ENCODE results near the gene FRYL. TPM values are rescaled to one million over a fixed set of nuclear protein-coding genes. Genes with fewer than 3 reads are reported as not detected.

The FRYL gene
- polyA plus RNA-seq, 6 donors from 2014 or later, result 24.4 to 49.5 (median 37.9) TPM

GRCh38 chr4:48680848-48681568, 99.1 kb downstream of the FRYL start:
- Mint-ChIP-seq H3K27me3 (no peaks in the 10 kb centered on the region), H3K27ac (peak overlapping the region in 1 of 6 donors; percentile 53), H3K36me3 (peaks cover 0 to 5% of the 10 kb centered on the region in 2 donors), H3K4me1 (peaks cover 20 to 33% (median 31%) of the 10 kb centered on the region in 3 donors), H3K9me3 (peaks cover 0 to 2% (median 0%) of the 10 kb centered on the region in 7 donors), H3K4me3 (no peak overlapping the region)
- DNase-seq (no peak), ATAC-seq (ENCODE audit: low read depth in 2 of 2) (no peak)

DNA sequence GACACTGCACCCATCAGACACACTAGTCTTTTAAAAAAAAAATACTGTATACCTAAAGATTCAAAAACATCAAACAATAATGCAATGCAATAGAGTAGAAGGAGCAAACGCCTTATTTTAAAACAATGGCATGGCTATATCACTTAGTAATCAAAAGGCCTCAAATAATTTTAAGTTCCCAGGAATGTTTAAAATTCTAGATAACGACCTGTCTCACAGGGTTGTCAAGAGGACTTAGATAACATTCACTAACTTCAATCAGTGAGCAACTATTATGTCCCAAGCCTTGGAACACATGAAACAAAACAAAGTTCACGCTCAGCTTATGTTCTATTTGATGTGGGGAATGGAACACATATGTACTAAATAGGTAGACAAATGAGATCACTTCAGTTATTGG, 106.5 kb downstream of the FRYL start:
- H3K27ac Mint-ChIP-seq, result no peak overlapping the region

GRCh38 chr4:48670587-48670986, 109.5 kb downstream of the FRYL start:
- H3K4me1 Mint-ChIP-seq, result peaks cover 18 to 36% (median 24%) of the 10 kb centered on the region in 3 donors
- DNase-seq (no peak), ATAC-seq (ENCODE audit: low read depth in 2 of 2) (no peak)
- peaks cover 0 to 4% of the 10 kb centered on the region in 2 donors for H3K36me3 Mint-ChIP-seq
- H3K27ac Mint-ChIP-seq, result no peak overlapping the region
- H3K9me3 Mint-ChIP-seq, result peaks cover 0 to 5% (median 0%) of the 10 kb centered on the region in 7 donors
- H3K27me3 Mint-ChIP-seq, result no peaks in the 10 kb centered on the region
- peak overlapping the region in 1 of 8 donors; percentile 51 for H3K4me3 Mint-ChIP-seq

More for the DNA sequence above, 106.5 kb downstream of the FRYL start:
- DNase-seq, result no peak
- Mint-ChIP-seq H3K27me3 (no peaks in the 10 kb centered on the region), H3K4me1 (peaks cover 9 to 24% (median 20%) of the 10 kb centered on the region in 3 donors), H3K9me3 (peaks cover 0 to 5% (median 0%) of the 10 kb centered on the region in 7 donors), H3K4me3 (no peak overlapping the region), H3K36me3 (peaks cover 0 to 4% of the 10 kb centered on the region in 2 donors)
- ATAC-seq (ENCODE audit: low read depth in 2 of 2), result no peak

GRCh38 chr4:48669086-48669485, 111.0 kb downstream of the FRYL start:
- ATAC-seq (ENCODE audit: low read depth in 2 of 2) (no peak), DNase-seq (no peak)
- H3K9me3 Mint-ChIP-seq, result peaks cover 0 to 5% (median 3%) of the 10 kb centered on the region in 7 donors
- peaks cover 0 to 2% of the 10 kb centered on the region in 2 donors for H3K36me3 Mint-ChIP-seq
- no peak overlapping the region for H3K4me3 Mint-ChIP-seq
- H3K27me3 Mint-ChIP-seq, result no peaks in the 10 kb centered on the region
- peaks cover 18 to 34% (median 24%) of the 10 kb centered on the region in 3 donors for H3K4me1 Mint-ChIP-seq
- H3K27ac Mint-ChIP-seq, result no peak overlapping the region

DNA sequence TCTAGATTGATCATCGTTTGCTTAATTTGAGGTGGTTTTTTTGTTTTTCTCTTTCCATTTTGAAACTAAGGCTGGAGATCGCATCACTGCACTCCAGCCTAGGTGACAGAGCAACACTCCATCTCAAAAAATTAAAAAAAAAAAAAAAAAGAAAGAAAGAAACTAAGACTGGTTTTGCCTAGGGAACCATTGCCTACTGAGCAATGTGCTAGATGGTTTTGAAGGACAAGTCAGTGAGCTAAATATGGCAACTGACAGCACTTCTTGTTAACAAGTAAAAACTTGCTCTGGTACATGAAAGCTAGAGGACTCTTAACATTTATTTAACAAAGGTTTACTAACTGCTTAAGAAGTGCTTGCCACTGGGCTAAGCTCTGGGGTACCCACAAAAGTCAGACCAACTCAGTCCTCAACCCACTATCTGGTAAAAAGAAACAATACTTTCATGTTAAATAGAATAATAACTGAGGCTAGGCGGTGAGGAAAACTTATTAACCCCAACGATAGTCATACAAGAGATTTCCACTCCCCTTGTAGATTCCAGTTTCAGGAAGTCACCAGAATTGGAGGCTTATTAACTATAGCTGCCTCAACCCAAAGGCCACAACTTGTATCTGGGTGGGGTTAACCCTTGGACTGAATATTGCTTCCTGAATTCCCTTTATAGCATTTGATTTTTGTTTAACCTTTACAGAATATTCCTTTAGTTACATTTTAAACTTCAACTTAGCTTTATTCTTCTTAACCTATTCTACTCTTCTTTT, 111.6 kb downstream of the FRYL start:
- no peaks in the 10 kb centered on the region for H3K27me3 Mint-ChIP-seq
- H3K27ac Mint-ChIP-seq, result peak overlapping the region in 1 of 6 donors; percentile 44
- H3K4me1 Mint-ChIP-seq, result peaks cover 20 to 34% (median 24%) of the 10 kb centered on the region in 3 donors
- H3K4me3 Mint-ChIP-seq, result no peak overlapping the region
- ATAC-seq (ENCODE audit: low read depth in 2 of 2), result no peak
- H3K9me3 Mint-ChIP-seq, result peaks cover 2 to 10% (median 5%) of the 10 kb centered on the region in 7 donors
- DNase-seq, result no peak
- peaks cover 0 to 8% of the 10 kb centered on the region in 2 donors for H3K36me3 Mint-ChIP-seq

GRCh38 chr4:48667148-48667547, 112.9 kb downstream of the FRYL start:
- Mint-ChIP-seq H3K4me1 (peaks cover 16 to 26% (median 18%) of the 10 kb centered on the region in 3 donors), H3K9me3 (peaks cover 5 to 14% (median 8%) of the 10 kb centered on the region in 7 donors), H3K27me3 (no peaks in the 10 kb centered on the region), H3K4me3 (peak overlapping the region in 1 of 8 donors; percentile 6), H3K36me3 (peaks cover under 1 to 8% of the 10 kb centered on the region in 2 donors), H3K27ac (peak overlapping the region in 2 of 6 donors; percentile 64 to 72)
- ATAC-seq (ENCODE audit: low read depth in 2 of 2) (no peak), DNase-seq (no peak)

DNA sequence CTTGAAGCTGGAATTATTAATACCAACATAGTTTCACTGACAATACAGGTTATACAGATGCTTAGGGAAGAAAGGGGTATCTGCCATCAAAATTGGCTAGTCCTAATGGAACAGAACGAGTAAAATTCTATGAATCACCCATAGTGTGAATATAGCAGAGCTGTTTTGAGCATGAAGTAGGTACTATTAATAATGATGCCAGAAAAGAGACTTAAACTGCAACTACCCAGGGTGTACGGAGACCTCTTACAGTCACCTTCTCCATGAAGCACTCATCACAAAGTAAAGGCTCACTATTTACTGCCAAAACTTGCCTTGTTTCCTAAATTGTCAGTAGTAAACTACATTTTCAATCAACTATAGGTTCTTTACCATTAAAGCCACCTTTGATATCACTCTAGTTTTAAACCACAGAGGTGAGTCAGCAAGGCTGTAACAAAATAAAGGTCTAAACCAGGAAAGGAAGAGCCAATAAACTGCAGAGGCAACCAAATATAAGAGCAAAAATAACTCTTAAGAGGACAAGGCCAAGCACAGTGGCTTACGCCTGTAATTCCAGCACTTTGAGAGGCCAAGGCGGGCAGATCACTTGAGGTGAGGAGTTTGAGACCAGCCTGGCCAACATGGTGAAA, 114.4 kb downstream of the FRYL start:
- H3K9me3 Mint-ChIP-seq, result peaks cover 3 to 18% (median 13%) of the 10 kb centered on the region in 7 donors
- no peaks in the 10 kb centered on the region for H3K27me3 Mint-ChIP-seq
- H3K4me3 Mint-ChIP-seq, result no peak overlapping the region
- peaks cover 9 to 19% of the 10 kb centered on the region in 2 donors for H3K36me3 Mint-ChIP-seq
- ATAC-seq (ENCODE audit: low read depth in 2 of 2) (no peak), DNase-seq (no peak)
- peak overlapping the region in 1 of 6 donors; percentile 32 for H3K27ac Mint-ChIP-seq
- H3K4me1 Mint-ChIP-seq, result peaks cover 18 to 33% (median 25%) of the 10 kb centered on the region in 3 donors

DNA sequence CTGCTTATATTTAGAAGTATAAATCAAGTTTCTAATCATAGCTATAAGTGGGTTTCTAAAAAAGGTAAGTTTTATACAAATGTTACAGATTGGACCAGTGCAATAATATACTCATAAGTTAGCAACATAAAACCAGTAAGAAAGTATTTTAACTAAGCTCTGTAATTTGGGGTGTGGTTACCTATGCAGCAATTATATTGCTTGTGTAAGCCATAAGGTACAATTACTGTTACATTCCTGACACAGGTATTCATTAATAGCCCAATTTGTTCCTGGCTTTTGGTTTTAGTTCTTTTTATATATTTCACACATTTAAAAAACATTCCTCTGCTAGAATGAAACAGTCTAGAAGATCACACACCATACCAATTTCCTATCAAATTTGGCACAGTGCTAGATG, 115.1 kb downstream of the FRYL start:
- DNase-seq (no peak), ATAC-seq (ENCODE audit: low read depth in 2 of 2) (no peak)
- peaks cover 9 to 19% of the 10 kb centered on the region in 2 donors for H3K36me3 Mint-ChIP-seq
- H3K27me3 Mint-ChIP-seq, result no peaks in the 10 kb centered on the region
- no peak overlapping the region for H3K4me3 Mint-ChIP-seq
- H3K27ac Mint-ChIP-seq, result no peak overlapping the region
- H3K4me1 Mint-ChIP-seq, result peaks cover 19 to 36% (median 32%) of the 10 kb centered on the region in 3 donors
- H3K9me3 Mint-ChIP-seq, result peaks cover 0 to 18% (median 13%) of the 10 kb centered on the region in 7 donors

DNA sequence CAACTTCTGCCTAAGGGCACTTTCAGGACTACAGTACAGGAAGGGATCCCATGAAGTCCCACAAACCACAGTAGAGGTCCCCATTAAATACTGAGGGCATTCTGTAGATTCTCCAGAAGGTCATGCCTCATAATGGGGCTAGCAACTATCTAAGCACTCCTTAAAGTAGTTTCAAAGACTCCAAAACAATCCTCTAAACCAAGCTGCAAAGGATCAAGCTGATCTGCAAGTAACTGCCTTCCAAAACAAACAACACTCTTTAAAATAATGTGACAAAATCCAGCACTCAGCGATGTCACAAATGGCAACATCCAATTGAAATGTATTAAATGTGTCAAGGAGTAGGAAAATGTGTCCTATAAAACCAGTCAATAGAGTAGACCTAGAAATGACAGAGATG, 118.7 kb downstream of the FRYL start:
- peaks cover 21 to 27% (median 25%) of the 10 kb centered on the region in 3 donors for H3K4me1 Mint-ChIP-seq
- no peaks in the 10 kb centered on the region for H3K27me3 Mint-ChIP-seq
- H3K27ac Mint-ChIP-seq, result peak overlapping the region in 2 of 6 donors; percentile 58 to 69
- H3K36me3 Mint-ChIP-seq, result peaks cover 16 to 19% of the 10 kb centered on the region in 2 donors
- H3K9me3 Mint-ChIP-seq, result peaks cover 0 to 18% (median 13%) of the 10 kb centered on the region in 7 donors
- DNase-seq (no peak), ATAC-seq (ENCODE audit: low read depth in 2 of 2) (no peak)
- no peak overlapping the region for H3K4me3 Mint-ChIP-seq

GRCh38 chr4:48660347-48660746, 119.7 kb downstream of the FRYL start:
- Mint-ChIP-seq H3K4me1 (peaks cover 21 to 25% (median 21%) of the 10 kb centered on the region in 3 donors), H3K27me3 (no peaks in the 10 kb centered on the region), H3K9me3 (peaks cover 0 to 18% (median 13%) of the 10 kb centered on the region in 7 donors), H3K27ac (no peak overlapping the region), H3K36me3 (peaks cover 16 to 19% of the 10 kb centered on the region in 2 donors), H3K4me3 (no peak overlapping the region)
- no peak for DNase-seq
- ATAC-seq (ENCODE audit: low read depth in 2 of 2), result no peak

- H3K27me3 Mint-ChIP-seq, result no peaks in the 10 kb centered on the region
- peaks cover 0 to 2% (median 0%) of the 10 kb centered on the region in 7 donors for H3K9me3 Mint-ChIP-seq
- H3K36me3 Mint-ChIP-seq, result peaks cover 4 to 12% of the 10 kb centered on the region in 2 donors
- no peak overlapping the region for H3K4me3 Mint-ChIP-seq
- DNase-seq (no peak), ATAC-seq (ENCODE audit: low read depth in 2 of 2) (no peak)
- H3K4me1 Mint-ChIP-seq, result peaks cover 16 to 35% (median 17%) of the 10 kb centered on the region in 3 donors
- peak overlapping the region in 2 of 6 donors; percentile 40 to 68 for H3K27ac Mint-ChIP-seq
Measured at GRCh38 chr4:48654015-48654664, 125.9 kb downstream of the FRYL start.

- no peak for ATAC-seq (ENCODE audit: low read depth in 2 of 2)
- H3K9me3 Mint-ChIP-seq, result no peaks in the 10 kb centered on the region
- H3K4me3 Mint-ChIP-seq, result no peak overlapping the region
- DNase-seq, result no peak
- H3K36me3 Mint-ChIP-seq, result peaks cover 4 to 8% of the 10 kb centered on the region in 2 donors
- H3K4me1 Mint-ChIP-seq, result peaks cover 12 to 37% (median 17%) of the 10 kb centered on the region in 3 donors
- H3K27me3 Mint-ChIP-seq, result no peaks in the 10 kb centered on the region
- H3K27ac Mint-ChIP-seq, result no peak overlapping the region
Measured at GRCh38 chr4:48653217-48654014, 126.7 kb downstream of the FRYL start.

Data from naive B cell (primary cell).